GM18499 (cell line): ENCODE results near the gene ARID5A.

Experiments
- ATAC-seq: cut with Tn5 transposase; IDR thresholded peaks from one replicate; pipeline ENCODE4 v1.9.1; 2021; ENCODE audit warnings: moderate number of reproducible peaks; ENCODE audit not compliant: insufficient read depth, unreplicated experiment

Gene ARID5A

GRCh38 chr2:96591054-96591453 is 54.5 kb downstream of the ARID5A start:
- no peak for ATAC-seq

GRCh38 chr2:96591494-96591893 is 54.9 kb downstream of the ARID5A start:
- no peak for ATAC-seq

- no peak for ATAC-seq
These were observed 57.7 kb downstream of the ARID5A start for GRCh38 chr2:96594282-96594681.

- no peak for ATAC-seq
These were observed 58.2 kb downstream of the ARID5A start for GRCh38 chr2:96594691-96595152.

DNA sequence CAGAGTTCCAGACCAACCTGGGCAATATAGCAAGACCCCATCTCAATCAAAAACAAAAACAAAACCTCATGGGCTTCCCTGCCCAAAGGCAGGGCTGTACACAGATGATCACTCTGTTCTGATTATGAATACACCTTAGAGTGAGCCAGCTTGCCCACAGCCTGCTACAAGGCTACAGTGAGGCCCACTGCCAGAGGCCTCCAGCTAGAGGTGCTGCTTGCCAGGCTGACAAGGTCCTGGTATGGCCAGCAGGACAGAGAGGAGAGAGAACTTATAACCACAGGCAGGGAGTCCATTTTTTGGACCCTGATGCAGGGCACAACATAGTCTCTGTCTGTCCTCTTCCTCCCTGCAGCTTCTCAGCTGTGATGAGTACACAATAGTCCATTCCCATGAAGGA is 60.0 kb downstream of the ARID5A start:
- no peak for ATAC-seq

GRCh38 chr2:96599941-96600340 is 63.4 kb downstream of the ARID5A start:
- no peak for ATAC-seq

DNA sequence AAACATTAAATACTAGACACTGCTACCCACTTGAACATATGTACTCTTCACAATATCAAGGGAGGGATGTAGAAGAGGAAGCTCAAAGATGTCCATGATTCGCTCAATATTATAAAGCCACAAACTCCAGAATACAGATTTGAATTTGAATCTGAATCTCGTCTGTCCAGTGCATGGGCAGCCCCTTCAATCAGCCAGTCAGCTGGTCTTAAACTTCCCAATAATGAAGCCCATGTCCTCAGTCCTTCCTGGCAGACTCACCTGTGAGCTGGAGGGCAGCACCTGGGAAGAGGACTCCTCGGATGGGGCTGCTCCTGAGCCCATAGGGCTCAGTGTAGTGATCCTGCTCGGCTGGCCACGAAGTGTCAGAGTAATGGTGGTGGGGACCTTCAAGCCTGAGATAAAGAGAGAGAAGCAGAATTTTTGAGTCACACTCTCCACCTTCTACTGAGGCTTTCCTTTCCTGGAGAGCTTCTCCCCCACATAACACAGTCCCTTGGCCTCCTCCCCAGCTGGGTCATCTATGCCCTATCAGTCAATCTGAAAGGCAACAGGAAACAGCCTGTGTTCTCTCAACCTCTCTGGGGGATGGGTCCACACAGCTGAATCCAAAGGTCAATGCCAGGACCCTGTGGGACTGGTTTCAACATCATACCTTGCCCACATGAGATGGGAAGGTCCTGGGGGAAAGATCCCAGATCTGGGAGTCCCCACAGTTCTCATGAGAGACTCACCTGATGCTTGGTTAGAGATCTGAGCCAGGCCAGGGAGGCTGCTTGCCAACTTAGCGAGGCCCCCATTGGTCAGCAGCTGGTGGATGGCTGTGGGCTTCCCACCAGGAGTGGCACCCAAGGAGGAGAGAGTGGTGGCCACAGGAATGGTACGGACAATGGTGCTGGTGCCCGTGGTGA is 65.1 kb downstream of the ARID5A start:
- ATAC-seq = no peak
